Colonic mucosa (tissue), 4 donors: ENCODE measurements around the gene SNX30. TPM values are rescaled to one million over a fixed set of nuclear protein-coding genes. Genes with fewer than 3 reads are reported as not detected.

Experiments used
- DNase-seq: peaks from one replicate; pipeline ENCODE4 v3.0.0-alpha.2; 2020
- H3K27ac ChIP-seq: fragments of 200-600 bp; one replicate; pipeline ENCODE4 v1.8.0; 2021
- H3K27me3 ChIP-seq: fragments of 200-600 bp; one replicate; pipeline ENCODE4 v1.8.0; 2021
- H3K36me3 ChIP-seq: fragments of 200-600 bp; one replicate; pipeline ENCODE4 v1.8.0; 2021
- H3K4me1 ChIP-seq: fragments of 200-600 bp; one replicate; pipeline ENCODE4 v1.8.0; 2021; ENCODE audit warnings: mild to moderate bottlenecking
- H3K4me3 ChIP-seq: fragments of 200-600 bp; one replicate; pipeline ENCODE4 v1.8.0; 2021
- H3K9ac ChIP-seq, 2 donors: one replicate each; pipeline ENCODE4 v1.7.0; 2013; ENCODE audit warnings: control low read depth in 2 of 2, low read depth in 2 of 2, low read length in 2 of 2
- H3K9me3 ChIP-seq: fragments of 200-600 bp; one replicate; pipeline ENCODE4 v1.8.0; 2021
- intact Hi-C: fragments of 100-400 bp; cut with DNase I; formaldehyde crosslinking; loops from one replicate; pipeline ENCODE4 v1.14.1; 2022
- total RNA-seq, 2 donors: library from RNA; stranded (reverse); fragmentation: NEBNext Ultra II Directional in 1 of 2; extraction: Animal tissue kit (Norgen Biotek cat#: 25700) in 1 of 2; gene quantifications; one replicate each; pipeline ENCODE4 v1.2.1, GENCODE V29; 2021
- TF ChIP-seq, protein P1 (sequence below): fragments of 200-600 bp; IDR thresholded peaks from one replicate; pipeline ENCODE4 v1.8.0; 2022; ENCODE audit warnings: antibody characterized with exemption, mild to moderate bottlenecking
- donor health status: healthy.
- donor health status: DM: no; HTN: no; CAD: no.
- donor health status: DM: no; HTN: no; CAD: no.

Gene SNX30
- total RNA-seq, 2 donors from 2014 or later = 17.1 to 30.3 TPM

DNA sequence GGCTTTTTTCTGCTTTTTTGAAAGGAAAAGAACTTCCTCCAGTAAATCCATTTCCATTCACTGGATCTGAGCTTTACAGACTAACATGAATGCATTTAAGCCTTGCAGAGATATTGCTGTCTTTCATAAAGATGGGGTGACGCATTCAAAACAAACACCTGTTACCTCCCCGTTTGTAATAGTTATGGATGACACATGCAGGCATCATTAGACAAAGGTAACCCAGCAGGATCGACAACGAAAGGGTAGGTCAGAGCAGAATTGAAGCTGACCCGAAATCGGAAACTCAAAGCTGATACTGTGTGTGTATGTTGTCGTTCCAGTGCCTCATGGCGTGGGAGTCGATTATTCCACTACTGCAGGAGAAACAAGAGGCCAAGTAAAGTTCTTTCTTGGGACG, 117.9 kb downstream of the SNX30 start:
- Histone ChIP-seq H3K36me3 (no peaks in the 10 kb centered on the region), H3K27ac (no peak overlapping the region), H3K9ac (no peak overlapping the region), H3K27me3 (no peaks in the 10 kb centered on the region), H3K9me3 (no peaks in the 10 kb centered on the region), H3K4me1 (no peaks in the 10 kb centered on the region), H3K4me3 (no peak overlapping the region)
- no peak for DNase-seq
- intact Hi-C loops = no loop called here
- TF ChIP-seq, protein P1, sequence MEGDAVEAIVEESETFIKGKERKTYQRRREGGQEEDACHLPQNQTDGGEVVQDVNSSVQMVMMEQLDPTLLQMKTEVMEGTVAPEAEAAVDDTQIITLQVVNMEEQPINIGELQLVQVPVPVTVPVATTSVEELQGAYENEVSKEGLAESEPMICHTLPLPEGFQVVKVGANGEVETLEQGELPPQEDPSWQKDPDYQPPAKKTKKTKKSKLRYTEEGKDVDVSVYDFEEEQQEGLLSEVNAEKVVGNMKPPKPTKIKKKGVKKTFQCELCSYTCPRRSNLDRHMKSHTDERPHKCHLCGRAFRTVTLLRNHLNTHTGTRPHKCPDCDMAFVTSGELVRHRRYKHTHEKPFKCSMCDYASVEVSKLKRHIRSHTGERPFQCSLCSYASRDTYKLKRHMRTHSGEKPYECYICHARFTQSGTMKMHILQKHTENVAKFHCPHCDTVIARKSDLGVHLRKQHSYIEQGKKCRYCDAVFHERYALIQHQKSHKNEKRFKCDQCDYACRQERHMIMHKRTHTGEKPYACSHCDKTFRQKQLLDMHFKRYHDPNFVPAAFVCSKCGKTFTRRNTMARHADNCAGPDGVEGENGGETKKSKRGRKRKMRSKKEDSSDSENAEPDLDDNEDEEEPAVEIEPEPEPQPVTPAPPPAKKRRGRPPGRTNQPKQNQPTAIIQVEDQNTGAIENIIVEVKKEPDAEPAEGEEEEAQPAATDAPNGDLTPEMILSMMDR = no peak

DNA sequence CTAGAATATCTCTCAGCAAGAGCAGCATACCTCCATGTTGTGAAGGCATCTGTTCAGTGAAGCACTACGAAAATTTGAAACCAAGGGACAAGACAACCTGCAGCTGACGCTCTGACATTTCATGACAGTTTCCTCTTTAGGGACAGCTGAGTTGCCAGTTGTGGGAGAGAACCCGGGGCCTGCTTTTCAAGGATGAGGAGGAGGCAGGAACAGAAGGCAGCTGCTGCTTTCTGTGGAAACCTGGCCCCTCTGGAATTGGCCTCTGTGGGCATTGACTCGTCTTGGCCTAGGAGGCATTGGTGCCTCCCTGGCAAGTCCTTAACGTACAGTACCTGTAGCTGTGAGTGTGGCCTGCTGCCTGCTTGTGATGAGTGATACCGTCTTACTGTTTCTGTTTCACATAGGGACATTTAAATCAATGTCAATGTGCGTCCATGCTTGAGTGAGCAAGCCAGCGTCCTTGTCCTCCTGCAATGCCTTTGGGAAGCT, 118.5 kb downstream of the SNX30 start:
- H3K27ac ChIP-seq = no peak overlapping the region
- no peaks in the 10 kb centered on the region for H3K27me3 ChIP-seq
- DNase-seq = no peak
- TF ChIP-seq, protein P1 = no peak
- no peaks in the 10 kb centered on the region for H3K36me3 ChIP-seq
- intact Hi-C loops = no loop called here
- no peaks in the 10 kb centered on the region for H3K9me3 ChIP-seq
- no peak overlapping the region for H3K4me3 ChIP-seq
- H3K9ac ChIP-seq = no peak overlapping the region
- H3K4me1 ChIP-seq = no peaks in the 10 kb centered on the region

DNA sequence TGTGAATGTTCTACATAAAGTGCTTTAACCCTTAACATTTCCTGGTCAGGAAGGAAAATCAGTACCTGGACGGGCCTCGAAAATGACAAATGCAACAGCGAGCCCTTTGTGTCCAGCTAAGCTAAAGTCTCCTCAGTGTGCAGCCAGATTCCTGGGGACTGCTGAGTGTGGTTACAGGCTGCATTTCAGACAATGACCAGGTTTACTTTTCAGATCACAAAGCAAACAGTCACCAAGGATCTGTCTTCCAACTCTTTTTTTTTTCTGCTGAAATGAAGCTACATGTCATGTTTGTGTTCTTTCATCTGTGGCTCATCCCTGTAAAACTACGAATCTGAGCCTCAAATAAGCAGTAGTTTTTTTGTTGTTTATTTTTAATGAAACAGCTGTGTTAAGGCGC, 119.4 kb downstream of the SNX30 start:
- no peak overlapping the region for H3K9ac ChIP-seq
- intact Hi-C loops = no loop called here
- H3K4me1 ChIP-seq = no peaks in the 10 kb centered on the region
- no peaks in the 10 kb centered on the region for H3K9me3 ChIP-seq
- no peaks in the 10 kb centered on the region for H3K36me3 ChIP-seq
- no peak overlapping the region for H3K4me3 ChIP-seq
- H3K27ac ChIP-seq = no peak overlapping the region
- no peak for DNase-seq
- no peaks in the 10 kb centered on the region for H3K27me3 ChIP-seq
- TF ChIP-seq, protein P1 = no peak

DNA sequence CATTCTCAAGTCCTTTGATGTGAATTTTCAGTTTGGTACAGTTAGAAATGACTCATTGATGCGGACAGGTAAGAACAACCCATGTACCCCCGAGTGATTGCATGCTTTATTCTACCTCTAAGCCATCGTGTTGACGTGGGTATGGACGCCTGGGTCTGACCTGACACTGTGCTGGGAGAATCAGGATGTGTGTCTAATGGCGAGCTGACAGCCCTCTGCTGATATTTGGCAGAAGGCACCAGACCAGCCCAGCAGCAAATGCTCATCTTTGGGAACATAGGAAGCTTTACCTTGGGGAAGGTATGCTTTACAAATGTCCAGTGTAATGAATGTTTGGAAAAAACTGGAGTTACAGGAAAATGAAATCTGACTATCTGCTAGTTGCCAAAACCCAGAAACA, 120.0 kb downstream of the SNX30 start:
- H3K27ac ChIP-seq = no peak overlapping the region
- no peaks in the 10 kb centered on the region for H3K27me3 ChIP-seq
- no peak overlapping the region for H3K4me3 ChIP-seq
- TF ChIP-seq, protein P1 = no peak
- no peaks in the 10 kb centered on the region for H3K36me3 ChIP-seq
- H3K9ac ChIP-seq = no peak overlapping the region
- DNase-seq = no peak
- no peaks in the 10 kb centered on the region for H3K4me1 ChIP-seq
- no peaks in the 10 kb centered on the region for H3K9me3 ChIP-seq
- intact Hi-C loops = no loop called here

DNA sequence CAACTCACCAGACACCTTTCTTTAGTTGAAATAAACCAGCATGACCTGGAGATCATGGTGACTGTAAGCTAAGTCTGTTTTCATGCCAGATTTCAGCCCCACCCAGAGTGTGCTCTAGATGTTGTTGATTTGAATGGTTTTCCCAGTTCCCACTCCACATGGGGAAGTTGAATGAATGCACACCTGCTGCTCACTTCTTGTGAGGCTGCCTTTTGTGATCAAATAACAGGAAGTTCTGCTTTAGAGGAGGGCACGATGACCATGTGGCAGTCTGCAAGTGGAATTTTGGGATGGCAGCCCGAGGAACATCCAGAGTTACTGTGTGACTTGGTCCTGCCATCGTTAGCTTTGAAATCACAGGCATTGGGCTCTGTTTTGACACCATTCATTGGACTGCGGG, 121.5 kb downstream of the SNX30 start:
- no peak for DNase-seq
- Histone ChIP-seq H3K4me1 (no peaks in the 10 kb centered on the region), H3K9ac (no peak overlapping the region), H3K36me3 (no peaks in the 10 kb centered on the region), H3K9me3 (no peaks in the 10 kb centered on the region), H3K4me3 (no peak overlapping the region), H3K27me3 (no peaks in the 10 kb centered on the region), H3K27ac (no peak overlapping the region)
- intact Hi-C loops = no loop called here
- TF ChIP-seq, protein P1 = no peak
